Mucosa of descending colon (tissue), 3 donors: Measurements from ENCODE around the gene CD79B. TPM values are rescaled to one million over a fixed set of nuclear protein-coding genes. Genes with fewer than 3 reads are reported as not detected.
A peak's percentile ranks its signal among the peaks of the same experiment; 100 is the strongest.

Experiments
- ATAC-seq: fragments of 200-7000 bp; cut with Tn5 transposase; one replicate; pipeline ENCODE4 v1.9.1; 2020; ENCODE audit warnings: mild to moderate bottlenecking, moderate library complexity
- DNase-seq, 3 donors: peaks; one replicate each; pipeline ENCODE4 v3.0.0-alpha.2; 2020
- H3K36me3 ChIP-seq: fragments of 200-600 bp; one replicate; pipeline ENCODE4 v1.8.0; 2021; ENCODE audit warnings: low read depth, mild to moderate bottlenecking
- H3K4me1 ChIP-seq: fragments of 200-600 bp; one replicate; pipeline ENCODE4 v1.8.0; 2021; ENCODE audit warnings: low read depth, mild to moderate bottlenecking
- H3K4me3 ChIP-seq: fragments of 200-600 bp; one replicate; pipeline ENCODE4 v1.8.0; 2021; ENCODE audit warnings: mild to moderate bottlenecking
- H3K9me3 ChIP-seq: fragments of 200-600 bp; one replicate; pipeline ENCODE4 v1.8.0; 2021; ENCODE audit warnings: mild to moderate bottlenecking
- intact Hi-C, 2 donors: fragments of 100-400 bp; cut with DNase I in 1 of 2; cut with micrococcal nuclease in 1 of 2; formaldehyde crosslinking; loops; one replicate each; pipeline versions ENCODE4 v1.11.0 to v1.11.1; 2022; cut with DNase I, micrococcal nuclease
- total RNA-seq, 3 donors: library from RNA; stranded (reverse); fragmentation: NEBNext Ultra II Directional in 2 of 3; extraction: Animal tissue kit (Norgen Biotek cat#: 25700) in 2 of 3; gene quantifications; one replicate each; pipeline versions ENCODE4 v1.2.1 to v1.2.4, GENCODE V29; 2021 to 2023
- TF ChIP-seq, protein P1 (sequence below): fragments of 200-600 bp; IDR thresholded peaks from one replicate; pipeline ENCODE4 v1.8.0; 2022; ENCODE audit warnings: antibody characterized with exemption, mild to moderate bottlenecking
- donor health status: DM: no; HTN: no; CAD: no; lungs with moderate emphysema.
- donor health status: DM: no; HTN: no; CAD: no.
- donor health status: DM: no; HTN: yes; CAD: no.

The CD79B gene
- total RNA-seq, 3 donors from 2014 or later, result 0.70 to 2.4 (median 1.4) TPM

DNA sequence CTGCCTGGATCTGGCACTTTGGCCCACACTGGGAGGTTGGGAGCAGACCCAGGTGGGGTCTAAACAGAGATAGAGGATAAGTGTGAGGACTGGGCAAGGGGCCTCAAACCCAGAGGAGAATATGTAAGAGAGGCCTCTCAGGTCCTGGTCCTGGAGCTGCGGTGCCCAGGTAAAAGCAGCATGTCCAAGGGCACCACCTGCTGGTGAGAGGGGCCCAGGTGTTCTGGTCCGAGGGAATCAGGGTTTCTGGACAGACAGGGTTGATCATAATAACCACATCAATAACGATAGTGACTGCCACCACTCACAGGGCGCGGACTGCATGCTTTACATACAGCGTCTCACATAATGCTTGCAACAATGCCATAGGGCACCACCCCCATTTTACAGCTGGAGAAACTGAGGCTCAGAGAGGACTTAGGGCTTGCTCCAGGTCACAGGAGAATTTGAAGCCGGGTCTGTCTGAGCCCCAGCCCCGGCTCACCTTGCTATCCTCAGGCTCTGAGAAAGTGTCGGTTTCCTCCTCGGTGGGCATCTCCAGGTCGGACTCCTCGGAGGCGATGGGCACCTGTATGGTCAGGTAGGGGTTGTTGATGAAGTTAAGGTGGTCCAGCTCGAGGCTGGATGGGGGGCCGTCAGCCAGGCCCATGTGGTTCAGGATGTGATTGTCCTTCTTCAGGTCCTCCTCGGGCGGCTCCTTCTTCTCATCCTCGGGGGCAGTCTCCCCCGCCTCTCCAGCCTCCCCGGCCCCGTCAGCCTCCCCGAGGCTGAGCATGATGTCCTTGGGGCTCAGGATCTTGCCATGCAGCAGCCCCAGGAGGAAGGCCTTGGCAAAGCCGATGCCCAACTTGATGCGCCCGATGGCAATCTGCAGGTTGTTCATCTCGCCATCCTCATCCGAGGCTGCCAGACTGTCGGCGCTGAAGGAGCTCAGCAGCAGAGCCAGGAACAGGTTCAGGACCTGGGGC is 19.1 kb upstream of the CD79B start:
- peak; percentile 64 for ATAC-seq

DNA sequence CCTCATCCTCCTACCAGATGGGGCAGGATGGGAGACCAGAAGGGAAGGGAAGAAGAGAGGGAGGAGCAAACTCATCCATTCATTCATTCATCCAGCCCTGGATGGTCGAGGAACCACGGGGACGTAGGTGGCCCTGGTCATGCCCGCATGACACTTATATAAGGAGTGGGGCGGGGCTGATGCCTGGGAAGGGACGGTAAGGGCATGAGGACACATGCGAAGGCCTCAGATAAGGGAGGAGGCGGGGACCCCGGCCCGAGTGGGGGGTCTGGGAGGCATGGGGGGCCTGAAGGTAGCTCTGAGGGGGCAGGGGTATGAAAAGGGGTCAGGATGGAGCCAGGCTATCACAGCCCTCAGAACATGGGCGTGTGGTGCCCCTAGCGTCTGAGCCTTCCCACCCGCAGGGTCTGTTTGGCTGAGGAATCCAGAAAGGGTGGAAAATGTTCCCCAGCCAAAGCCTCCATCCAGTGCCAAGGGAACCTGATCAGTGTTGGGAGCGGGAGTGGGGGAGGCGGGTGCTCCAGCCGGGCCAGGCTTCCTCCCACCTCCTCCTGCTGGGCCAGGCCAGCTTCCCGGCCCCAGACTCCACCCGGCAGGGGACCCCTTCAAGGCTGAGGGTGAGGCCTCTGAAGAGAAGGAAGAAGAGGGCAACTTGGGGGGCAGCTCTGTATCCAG is 17.6 kb upstream of the CD79B start:
- H3K9me3 ChIP-seq, result no peaks in the 10 kb centered on the region
- intact Hi-C loops, result loop anchor here in 1 of 2 donors (10.0 kb wide), 1 partner anchor 75 kb away; the partner anchor contains the start of gene ICAM2
- H3K4me1 ChIP-seq, result peaks cover 4% of the 10 kb centered on the region
- no peaks in the 10 kb centered on the region for H3K36me3 ChIP-seq
- ATAC-seq (no peak), DNase-seq (no peak)
- TF ChIP-seq, protein P1, sequence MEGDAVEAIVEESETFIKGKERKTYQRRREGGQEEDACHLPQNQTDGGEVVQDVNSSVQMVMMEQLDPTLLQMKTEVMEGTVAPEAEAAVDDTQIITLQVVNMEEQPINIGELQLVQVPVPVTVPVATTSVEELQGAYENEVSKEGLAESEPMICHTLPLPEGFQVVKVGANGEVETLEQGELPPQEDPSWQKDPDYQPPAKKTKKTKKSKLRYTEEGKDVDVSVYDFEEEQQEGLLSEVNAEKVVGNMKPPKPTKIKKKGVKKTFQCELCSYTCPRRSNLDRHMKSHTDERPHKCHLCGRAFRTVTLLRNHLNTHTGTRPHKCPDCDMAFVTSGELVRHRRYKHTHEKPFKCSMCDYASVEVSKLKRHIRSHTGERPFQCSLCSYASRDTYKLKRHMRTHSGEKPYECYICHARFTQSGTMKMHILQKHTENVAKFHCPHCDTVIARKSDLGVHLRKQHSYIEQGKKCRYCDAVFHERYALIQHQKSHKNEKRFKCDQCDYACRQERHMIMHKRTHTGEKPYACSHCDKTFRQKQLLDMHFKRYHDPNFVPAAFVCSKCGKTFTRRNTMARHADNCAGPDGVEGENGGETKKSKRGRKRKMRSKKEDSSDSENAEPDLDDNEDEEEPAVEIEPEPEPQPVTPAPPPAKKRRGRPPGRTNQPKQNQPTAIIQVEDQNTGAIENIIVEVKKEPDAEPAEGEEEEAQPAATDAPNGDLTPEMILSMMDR, result no peak
- H3K4me3 ChIP-seq, result no peak overlapping the region

More for the DNA sequence above, 19.1 kb upstream of the CD79B start:
- Histone ChIP-seq H3K4me3 (no peak overlapping the region), H3K36me3 (no peaks in the 10 kb centered on the region), H3K4me1 (peaks cover 4% of the 10 kb centered on the region), H3K9me3 (no peaks in the 10 kb centered on the region)
- intact Hi-C loops, result no loop called here
- peak; percentile 57 to 87 (median 79) for DNase-seq
- TF ChIP-seq, protein P1, result peak; percentile 66

DNA sequence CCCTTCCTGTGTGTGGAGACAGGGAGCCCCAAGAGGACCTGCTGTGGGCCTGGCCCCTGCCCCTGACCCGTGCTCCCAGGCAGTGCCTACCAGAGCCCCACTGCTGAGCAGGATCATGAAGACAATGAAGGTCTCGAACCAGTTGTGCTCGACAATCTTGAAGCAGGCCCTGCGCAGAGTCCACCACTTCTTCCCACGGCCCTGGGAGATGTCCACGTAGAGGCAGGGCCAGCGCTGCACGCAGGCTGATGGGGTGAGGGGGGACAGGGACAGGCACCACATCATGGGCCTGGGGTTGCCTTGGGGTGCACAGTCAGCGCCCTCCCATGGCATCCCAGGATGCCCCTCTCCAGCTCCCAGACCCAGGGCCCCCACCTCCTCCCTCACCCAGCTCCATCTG is 16.4 kb upstream of the CD79B start:
- H3K4me3 ChIP-seq, result no peak overlapping the region
- ATAC-seq (no peak), DNase-seq (no peak)
- no peaks in the 10 kb centered on the region for H3K36me3 ChIP-seq
- TF ChIP-seq, protein P1, result no peak
- intact Hi-C loops, result loop anchor here in 1 of 2 donors (10.0 kb wide), 1 partner anchor 76 kb away; the partner anchor contains the start of gene ICAM2
- H3K9me3 ChIP-seq, result no peaks in the 10 kb centered on the region
- peaks cover 4% of the 10 kb centered on the region for H3K4me1 ChIP-seq

GRCh38 chr17:63947711-63948330 is 15.7 kb upstream of the CD79B start:
- Histone ChIP-seq H3K4me3 (no peak overlapping the region), H3K4me1 (peaks cover 4% of the 10 kb centered on the region), H3K36me3 (no peaks in the 10 kb centered on the region), H3K9me3 (no peaks in the 10 kb centered on the region)
- no peak for ATAC-seq
- TF ChIP-seq, protein P1, result no peak
- intact Hi-C loops, result loop anchor here in 1 of 2 donors (10.0 kb wide), 1 partner anchor 77 kb away; the partner anchor contains the start of gene ICAM2
- no peak for DNase-seq
